HEK293 (cell line): ENCODE measurements around the gene CCDC3.

Experiments used
- CTCF ChIA-PET: fragments of 350-600 bp; formaldehyde crosslinking; extraction: SDS; loops from one replicate; lab custom pipeline; 2021; ENCODE audit warnings: antibody characterized with exemption; lab: Yijun Ruan, JAX
- POLR2A ChIA-PET: fragments of 300-600 bp; formaldehyde crosslinking; extraction: SDS; loops from one replicate; lab custom pipeline; 2020; ENCODE audit warnings: antibody characterized with exemption, inconsistent platforms; lab: Yijun Ruan, JAX
- H3K27ac ChIP-seq: fragments of 200-500 bp; sonication (Bioruptor generic); 2 replicates; pipeline ENCODE4 v1.5.1; 2014; ENCODE audit warnings: low read depth, low read length, control low read depth, inconsistent platforms; ENCODE audit errors: extremely low read depth
- H3K36me3 ChIP-seq, 2 experiments: fragments of 200-500 bp in 1 of 2; sonication (Bioruptor generic) in 1 of 2; 1 replicate in 1 of 2; 2 replicates in 1 of 2; pipeline ENCODE4 v1.5.1; 2014 to 2017; ENCODE audit warnings: inconsistent platforms in 2 of 2, low read length in 2 of 2; ENCODE audit not compliant: control insufficient read depth in 2 of 2, insufficient read depth in 1 of 2
- H3K4me1 ChIP-seq: fragments of 200-500 bp; sonication (Bioruptor generic); 2 replicates; pipeline ENCODE4 v1.5.1; 2014; ENCODE audit warnings: mild to moderate bottlenecking, low read length, inconsistent platforms; ENCODE audit not compliant: control insufficient read depth, insufficient read depth
- H3K4me3 ChIP-seq: 2 replicates; pipeline ENCODE4 v1.5.1; 2011; ENCODE audit warnings: low read depth, mild to moderate bottlenecking, control low read depth, low read length, moderate library complexity
- H3K9me3 ChIP-seq: fragments of 200-500 bp; sonication (Bioruptor generic); 2 replicates; pipeline ENCODE4 v1.5.1; 2014; ENCODE audit warnings: low read depth, low read length, inconsistent platforms; ENCODE audit not compliant: control insufficient read depth, insufficient read depth
- GLIS1 ChIP-seq: fragments of 450-650 bp; formaldehyde crosslinking; IDR thresholded peaks from 2 replicates; pipeline ENCODE4 v1.5.1; 2016; ENCODE audit warnings: missing biosample characterization, missing genetic modification characterization
- SETDB1 ChIP-seq: IDR thresholded peaks from one replicate; pipeline ENCODE4 v1.6.1; 2017; ENCODE audit warnings: mild to moderate bottlenecking, low read length, moderate library complexity, mixed read lengths; ENCODE audit not compliant: insufficient read length
- YY1 ChIP-seq: fragments of 450-650 bp; formaldehyde crosslinking; IDR thresholded peaks from 2 replicates; pipeline ENCODE4 v1.5.1; 2018; ENCODE audit warnings: missing biosample characterization, missing genetic modification characterization
- ZIC2 ChIP-seq: fragments of 450-650 bp; formaldehyde crosslinking; IDR thresholded peaks from 2 replicates; pipeline ENCODE4 v1.5.1; 2016; ENCODE audit warnings: missing biosample characterization, missing genetic modification characterization
- ZNF157 ChIP-seq: fragments of 450-650 bp; formaldehyde crosslinking; IDR thresholded peaks from 2 replicates; pipeline ENCODE4 v1.5.1; 2016; ENCODE audit warnings: missing biosample characterization, missing genetic modification characterization
- ZNF169 ChIP-seq: fragments of 450-650 bp; formaldehyde crosslinking; IDR thresholded peaks from 2 replicates; pipeline ENCODE4 v1.5.1; 2016; ENCODE audit warnings: missing biosample characterization, missing genetic modification characterization
- ZNF174 ChIP-seq: fragments of 450-650 bp; formaldehyde crosslinking; IDR thresholded peaks from 2 replicates; pipeline ENCODE4 v1.5.0; 2017; ENCODE audit warnings: missing biosample characterization, mild to moderate bottlenecking, missing genetic modification characterization
- ZNF19 ChIP-seq: fragments of 450-650 bp; formaldehyde crosslinking; IDR thresholded peaks from 2 replicates; pipeline ENCODE4; 2016; ENCODE audit warnings: missing biosample characterization, missing genetic modification characterization, low read depth
- ZNF26 ChIP-seq: fragments of 450-650 bp; formaldehyde crosslinking; IDR thresholded peaks from 2 replicates; pipeline ENCODE4 v1.5.1; 2016; ENCODE audit warnings: missing biosample characterization, missing genetic modification characterization
- ZNF280D ChIP-seq: fragments of 450-650 bp; formaldehyde crosslinking; IDR thresholded peaks from 2 replicates; pipeline ENCODE4 v1.5.1; 2016; ENCODE audit warnings: missing biosample characterization, missing genetic modification characterization
- ZNF341 ChIP-seq: fragments of 450-650 bp; formaldehyde crosslinking; IDR thresholded peaks from 2 replicates; pipeline ENCODE4; 2016; ENCODE audit warnings: low read depth, missing biosample characterization, missing genetic modification characterization
- ZNF398 ChIP-seq: fragments of 450-650 bp; formaldehyde crosslinking; IDR thresholded peaks from 2 replicates; pipeline ENCODE4 v1.5.1; 2017; ENCODE audit warnings: missing biosample characterization, missing genetic modification characterization
- ZNF423 ChIP-seq: fragments of 450-650 bp; formaldehyde crosslinking; IDR thresholded peaks from 2 replicates; pipeline ENCODE4 v1.5.1; 2016; ENCODE audit warnings: missing biosample characterization, missing genetic modification characterization
- ZNF513 ChIP-seq: fragments of 450-650 bp; IDR thresholded peaks from 2 replicates; pipeline ENCODE4 v1.5.1; 2018; ENCODE audit warnings: missing biosample characterization, missing genetic modification characterization
- ZNF548 ChIP-seq: fragments of 450-650 bp; formaldehyde crosslinking; IDR thresholded peaks from 2 replicates; pipeline ENCODE4 v1.5.1; 2016; ENCODE audit warnings: missing biosample characterization, missing genetic modification characterization
- ZNF624 ChIP-seq: fragments of 450-650 bp; formaldehyde crosslinking; IDR thresholded peaks from 2 replicates; pipeline ENCODE4 v1.5.1; 2017; ENCODE audit warnings: missing biosample characterization, missing genetic modification characterization
- ZNF629 ChIP-seq: fragments of 450-650 bp; formaldehyde crosslinking; IDR thresholded peaks from 2 replicates; pipeline ENCODE4 v1.5.1; 2017; ENCODE audit warnings: missing biosample characterization, missing genetic modification characterization
- ZNF658 ChIP-seq: fragments of 450-650 bp; formaldehyde crosslinking; IDR thresholded peaks from 2 replicates; pipeline ENCODE4; 2016; ENCODE audit warnings: missing biosample characterization, missing genetic modification characterization
- ZSCAN18 ChIP-seq: fragments of 450-650 bp; formaldehyde crosslinking; IDR thresholded peaks from 2 replicates; pipeline ENCODE4 v1.5.1; 2016; ENCODE audit warnings: missing biosample characterization, missing genetic modification characterization
- ZSCAN30 ChIP-seq: fragments of 450-650 bp; IDR thresholded peaks from 2 replicates; pipeline ENCODE4 v1.5.1; 2018; ENCODE audit warnings: missing biosample characterization, mild to moderate bottlenecking, missing genetic modification characterization, moderate library complexity
- ZSCAN5A ChIP-seq: fragments of 450-650 bp; formaldehyde crosslinking; IDR thresholded peaks from 2 replicates; pipeline ENCODE4 v1.5.1; 2016; ENCODE audit warnings: missing biosample characterization, missing genetic modification characterization
- ZXDB ChIP-seq: fragments of 450-650 bp; formaldehyde crosslinking; IDR thresholded peaks from 2 replicates; pipeline ENCODE4 v1.5.1; 2016; ENCODE audit warnings: missing biosample characterization, missing genetic modification characterization

Gene CCDC3

GRCh38 chr10:13006037-13006436 is 4.5 kb upstream of the CCDC3 start (continued):
- TF ChIP-seq ZNF26 (tag by site-specific recombination) (no peak), ZNF157 (tag by site-specific recombination) (peak; percentile 98), GLIS1 (tag by site-specific recombination) (no peak), ZNF629 (tag by site-specific recombination) (no peak), SETDB1 (peak; percentile 31)
- TF ChIP-seq, all 188 proteins: peak for 2

GRCh38 chr10:13003759-13004158 is 2.2 kb upstream of the CCDC3 start:
- no peak overlapping the region for H3K27ac ChIP-seq
- no peaks in the 10 kb centered on the region for H3K36me3 ChIP-seq
- no peak overlapping the region for H3K4me3 ChIP-seq
- TF ChIP-seq ZNF280D (tag by site-specific recombination) (no peak), ZNF624 (tag by site-specific recombination) (no peak), ZNF169 (tag by site-specific recombination) (no peak), ZNF548 (tag by site-specific recombination) (no peak), ZXDB (tag by site-specific recombination) (no peak), ZNF341 (tag by site-specific recombination) (no peak), ZNF658 (tag by site-specific recombination) (no peak), ZNF423 (tag by site-specific recombination) (no peak), ZNF398 (tag by site-specific recombination) (no peak), ZIC2 (no peak), ZSCAN5A (tag by site-specific recombination) (no peak), ZNF513 (tag by site-specific recombination) (no peak), ZNF174 (tag by site-specific recombination) (no peak), YY1 (tag by site-specific recombination) (no peak), ZSCAN18 (no peak), ZSCAN30 (tag by site-specific recombination) (no peak), ZNF19 (tag by site-specific recombination) (no peak)
- ChIA-PET CTCF (interaction anchor here (0.6 kb wide), 1 partner anchor 21 kb away, joined by 3 read pairs; no protein-coding TSS in a partner anchor), POLR2A (no interaction called here)
- no peaks in the 10 kb centered on the region for H3K9me3 ChIP-seq
- H3K4me1 ChIP-seq = no peaks in the 10 kb centered on the region; the same call in 1 of the 2 replicates
